Pulmonary artery endothelial cell (primary cell): ENCODE results near the gene MLX. TPM values are rescaled to one million over a fixed set of nuclear protein-coding genes. Genes with fewer than 3 reads are reported as not detected.
"Not testable (repeated sequence)": the region's sequence is repeated elsewhere in the genome, so short reads cannot be mapped to it uniquely, and the experiment has no call there.

Experiments
- DNase-seq: peaks from one replicate; pipeline ENCODE4 v3.0.0-alpha.2; 2011; ENCODE audit warnings: low read depth, low spot score
- total RNA-seq: library from RNA; depleted of rRNA; stranded (reverse); fragments of >200 nt; gene quantifications from 2 replicates; pipeline ENCODE4 v1.2.3, GENCODE V29; 2014

The MLX gene
- total RNA-seq, 1 donor from 2014 or later = 33.2 TPM

GRCh38 chr17:42578282-42578869, 11.5 kb downstream of the MLX start:
- no peak for DNase-seq

GRCh38 chr17:42579794-42580551, 13.1 kb downstream of the MLX start:
- no peak for DNase-seq

GRCh38 chr17:42581744-42582270, 14.9 kb downstream of the MLX start:
- no peak for DNase-seq

GRCh38 chr17:42584880-42585279, 18.0 kb downstream of the MLX start:
- DNase-seq = no peak

- no peak for DNase-seq
These were observed 18.5 kb downstream of the MLX start for GRCh38 chr17:42585353-42585752.

- no peak for DNase-seq
These were observed 19.8 kb downstream of the MLX start for GRCh38 chr17:42586514-42587230.

- no peak for DNase-seq
These were observed 24.0 kb downstream of the MLX start for GRCh38 chr17:42590886-42591285.

- no peak for DNase-seq
These were observed 24.5 kb downstream of the MLX start for GRCh38 chr17:42591411-42591810.

- no peak for DNase-seq
These were observed 29.5 kb downstream of the MLX start for GRCh38 chr17:42596386-42596785.

GRCh38 chr17:42598905-42599304, 32.0 kb downstream of the MLX start:
- no peak for DNase-seq

GRCh38 chr17:42603318-42603717, 36.4 kb downstream of the MLX start:
- no peak for DNase-seq

GRCh38 chr17:42607769-42608168, 40.9 kb downstream of the MLX start:
- no peak for DNase-seq

GRCh38 chr17:42608305-42609181, 41.6 kb downstream of the MLX start:
- DNase-seq = no peak

- DNase-seq = peak; percentile 96
These were observed 42.4 kb downstream of the MLX start, which contains the start of the genes RETREG3 and TUBG1 for GRCh38 chr17:42609182-42609813. Gene RETREG3, minus strand, starts transcription at chr17:42609374. Its CDS starts 50 bp downstream, at chr17:42609324. Gene TUBG1, plus strand, starts transcription at chr17:42609683. Its CDS starts 55 bp downstream, at chr17:42609738.

- DNase-seq = not testable (repeated sequence)
These were observed 43.2 kb downstream of the MLX start for GRCh38 chr17:42609814-42610801.

GRCh38 chr17:42612013-42612412, 45.1 kb downstream of the MLX start:
- no peak for DNase-seq

GRCh38 chr17:42613699-42614295, 46.9 kb downstream of the MLX start:
- DNase-seq = no peak

GRCh38 chr17:42617956-42618431, 51.1 kb downstream of the MLX start:
- no peak for DNase-seq
